ENCODE results near the gene PTPRM. TPM values are rescaled to one million over a fixed set of nuclear protein-coding genes. Genes with fewer than 3 reads are reported as not detected.

The PTPRM gene
- polyA plus RNA-seq, 1 of the 3 experiments (the other 2 are of a cell fraction) = 16.0 TPM

DNA sequence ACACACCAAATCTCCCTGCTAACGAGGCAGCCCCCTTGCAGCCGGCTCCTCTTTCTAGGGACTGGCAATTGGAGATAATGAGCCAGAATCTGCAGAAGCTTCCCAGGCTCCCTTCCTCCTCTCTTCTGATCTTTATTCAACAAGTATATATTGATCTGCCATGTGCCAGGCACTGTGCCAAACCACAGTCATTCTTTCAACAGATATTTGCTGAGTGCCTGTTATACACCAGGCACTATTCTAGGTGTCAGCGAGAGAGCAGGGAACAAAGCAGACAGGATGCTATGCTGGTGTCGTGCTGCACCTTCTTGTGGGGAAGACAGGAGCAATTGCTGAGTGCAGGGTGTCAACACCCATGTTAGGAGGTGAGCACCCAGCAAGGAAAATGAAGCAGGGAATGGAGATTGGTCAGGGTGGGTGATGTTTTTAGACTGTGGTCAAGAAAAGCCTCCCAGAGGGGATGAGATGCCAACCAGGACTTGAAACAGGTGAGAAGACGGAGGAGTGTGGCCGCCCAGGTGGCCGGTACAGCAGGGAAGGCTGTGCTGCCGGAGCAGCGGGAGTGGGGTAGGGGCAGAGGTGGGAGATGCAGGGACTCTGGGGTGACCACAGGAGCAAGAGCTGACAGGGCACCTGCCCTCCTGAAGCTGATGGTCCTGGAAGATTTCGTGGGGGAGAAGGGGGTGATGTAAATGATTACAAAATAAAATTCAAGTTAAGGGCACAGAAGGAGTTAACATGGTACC, 734.5 kb downstream of the PTPRM start:
- no peak for DNase-seq
- Histone ChIP-seq H3K27me3 (ENCODE audit: insufficient read depth) (no peaks in the 10 kb centered on the region), H3K4me1 (ENCODE audit: control insufficient read depth in 1 of 2, insufficient read depth in 2 of 2, low read depth in 1 of 2, low read length in 1 of 2) (peaks cover 0 to 3% of the 10 kb centered on the region in 2 experiments; a peak in 1 of 4 replicates), H3K9ac (no peak overlapping the region), H2AFZ (ENCODE audit: low read depth) (no peak overlapping the region), H3K79me2 (ENCODE audit: insufficient read depth) (no peaks in the 10 kb centered on the region), H3K36me3 (replicated peaks in 1 of 2; ENCODE audit: control insufficient read depth in 1 of 2, insufficient read depth in 2 of 2, low read length in 1 of 2) (no peaks in the 10 kb centered on the region), H3K9me2 (no peaks in the 10 kb centered on the region), H3K27ac (ENCODE audit: low read depth in 2 of 2, low read length in 1 of 2) (no peak overlapping the region), H3K9me3 (no peaks in the 10 kb centered on the region), H4K20me1 (ENCODE audit: insufficient read depth) (no peaks in the 10 kb centered on the region), H3K4me3 (ENCODE audit: low read depth in 2 of 2, low read length in 1 of 2) (no peak overlapping the region), H3K4me2 (no peak overlapping the region), H3F3A (replicated peaks; ENCODE audit: insufficient read depth) (no peaks in the 10 kb centered on the region)
- TF ChIP-seq FOSL2 (IDR thresholded peaks at IDR 0.05; ENCODE audit: borderline replicate concordance, low read depth) = no peak
- TF ChIP-seq, protein P1, sequence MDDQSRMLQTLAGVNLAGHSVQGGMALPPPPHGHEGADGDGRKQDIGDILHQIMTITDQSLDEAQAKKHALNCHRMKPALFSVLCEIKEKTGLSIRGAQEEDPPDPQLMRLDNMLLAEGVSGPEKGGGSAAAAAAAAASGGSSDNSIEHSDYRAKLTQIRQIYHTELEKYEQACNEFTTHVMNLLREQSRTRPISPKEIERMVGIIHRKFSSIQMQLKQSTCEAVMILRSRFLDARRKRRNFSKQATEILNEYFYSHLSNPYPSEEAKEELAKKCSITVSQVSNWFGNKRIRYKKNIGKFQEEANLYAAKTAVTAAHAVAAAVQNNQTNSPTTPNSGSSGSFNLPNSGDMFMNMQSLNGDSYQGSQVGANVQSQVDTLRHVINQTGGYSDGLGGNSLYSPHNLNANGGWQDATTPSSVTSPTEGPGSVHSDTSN (IDR thresholded peaks at IDR 0.05) = no peak
- no peak for TF ChIP-seq JUND (IDR thresholded peaks at IDR 0.05)
- no peak for TF ChIP-seq GATA2 (CRISPR knock-in tag; IDR thresholded peaks at IDR 0.05)
- no peak for TF ChIP-seq NFIC (IDR thresholded peaks at IDR 0.05; ENCODE audit: borderline replicate concordance)
- no peak for TF ChIP-seq POLR2AphosphoS5 (IDR thresholded peaks at IDR 0.05; ENCODE audit: low read depth, low read length)
- TF ChIP-seq, protein P2, sequence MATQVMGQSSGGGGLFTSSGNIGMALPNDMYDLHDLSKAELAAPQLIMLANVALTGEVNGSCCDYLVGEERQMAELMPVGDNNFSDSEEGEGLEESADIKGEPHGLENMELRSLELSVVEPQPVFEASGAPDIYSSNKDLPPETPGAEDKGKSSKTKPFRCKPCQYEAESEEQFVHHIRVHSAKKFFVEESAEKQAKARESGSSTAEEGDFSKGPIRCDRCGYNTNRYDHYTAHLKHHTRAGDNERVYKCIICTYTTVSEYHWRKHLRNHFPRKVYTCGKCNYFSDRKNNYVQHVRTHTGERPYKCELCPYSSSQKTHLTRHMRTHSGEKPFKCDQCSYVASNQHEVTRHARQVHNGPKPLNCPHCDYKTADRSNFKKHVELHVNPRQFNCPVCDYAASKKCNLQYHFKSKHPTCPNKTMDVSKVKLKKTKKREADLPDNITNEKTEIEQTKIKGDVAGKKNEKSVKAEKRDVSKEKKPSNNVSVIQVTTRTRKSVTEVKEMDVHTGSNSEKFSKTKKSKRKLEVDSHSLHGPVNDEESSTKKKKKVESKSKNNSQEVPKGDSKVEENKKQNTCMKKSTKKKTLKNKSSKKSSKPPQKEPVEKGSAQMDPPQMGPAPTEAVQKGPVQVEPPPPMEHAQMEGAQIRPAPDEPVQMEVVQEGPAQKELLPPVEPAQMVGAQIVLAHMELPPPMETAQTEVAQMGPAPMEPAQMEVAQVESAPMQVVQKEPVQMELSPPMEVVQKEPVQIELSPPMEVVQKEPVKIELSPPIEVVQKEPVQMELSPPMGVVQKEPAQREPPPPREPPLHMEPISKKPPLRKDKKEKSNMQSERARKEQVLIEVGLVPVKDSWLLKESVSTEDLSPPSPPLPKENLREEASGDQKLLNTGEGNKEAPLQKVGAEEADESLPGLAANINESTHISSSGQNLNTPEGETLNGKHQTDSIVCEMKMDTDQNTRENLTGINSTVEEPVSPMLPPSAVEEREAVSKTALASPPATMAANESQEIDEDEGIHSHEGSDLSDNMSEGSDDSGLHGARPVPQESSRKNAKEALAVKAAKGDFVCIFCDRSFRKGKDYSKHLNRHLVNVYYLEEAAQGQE (IDR thresholded peaks at IDR 0.05; ENCODE audit: low read depth, low read length) = no peak
- TF ChIP-seq RFX5 (IDR thresholded peaks at IDR 0.05; ENCODE audit: low read length) = no peak
- no peak for TF ChIP-seq RCOR1 (IDR thresholded peaks at IDR 0.05; ENCODE audit: low read length)
- 68% methylated on average over 10 of the region's 10 CpGs for WGBS (ENCODE audit: low lambda C conversion rate)
- ChIA-PET POLR2A (no interaction called here), CTCF (no interaction called here)

DNA sequence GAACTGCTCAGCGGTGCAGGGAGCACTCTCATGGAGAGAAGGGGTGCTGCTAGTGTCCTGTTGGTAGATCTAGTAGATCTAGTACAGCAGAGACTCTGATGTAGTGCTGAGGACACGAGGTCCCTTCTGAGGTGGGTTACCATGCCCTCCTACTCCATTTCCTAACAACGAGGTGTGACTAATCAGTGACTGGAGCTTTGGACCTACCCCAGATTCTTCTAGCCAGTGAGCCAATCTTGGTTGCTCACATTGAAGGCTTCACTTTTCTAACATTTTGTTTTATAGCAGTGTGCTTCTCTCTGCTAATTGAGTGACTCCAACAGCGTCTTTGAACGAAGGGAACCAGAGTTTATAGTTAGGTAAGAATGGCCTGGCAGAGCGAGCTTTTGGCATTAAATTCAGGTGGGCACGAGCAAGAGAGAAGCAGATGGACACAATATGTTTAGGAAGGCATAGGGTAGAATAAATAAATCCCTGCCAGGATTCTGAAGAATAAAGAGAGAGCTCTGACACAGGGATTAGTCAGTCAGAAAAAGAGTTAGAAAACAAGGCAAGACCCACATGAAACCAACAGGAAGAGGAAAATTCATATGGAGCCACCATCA, 736.1 kb downstream of the PTPRM start:
- Histone ChIP-seq H3K9me2 (no peaks in the 10 kb centered on the region), H3F3A (replicated peaks; ENCODE audit: insufficient read depth) (no peaks in the 10 kb centered on the region), H4K20me1 (ENCODE audit: insufficient read depth) (no peaks in the 10 kb centered on the region), H3K4me3 (ENCODE audit: low read depth in 2 of 2, low read length in 1 of 2) (no peak overlapping the region), H3K4me1 (ENCODE audit: control insufficient read depth in 1 of 2, insufficient read depth in 2 of 2, low read depth in 1 of 2, low read length in 1 of 2) (peaks cover 0 to 3% of the 10 kb centered on the region in 2 experiments; a peak in 1 of 4 replicates), H3K27ac (ENCODE audit: low read depth in 2 of 2, low read length in 1 of 2) (no peak overlapping the region), H2AFZ (ENCODE audit: low read depth) (no peak overlapping the region), H3K9ac (no peak overlapping the region), H3K9me3 (no peaks in the 10 kb centered on the region), H3K4me2 (no peak overlapping the region), H3K27me3 (ENCODE audit: insufficient read depth) (no peaks in the 10 kb centered on the region), H3K79me2 (ENCODE audit: insufficient read depth) (no peaks in the 10 kb centered on the region), H3K36me3 (replicated peaks in 1 of 2; ENCODE audit: control insufficient read depth in 1 of 2, insufficient read depth in 2 of 2, low read length in 1 of 2) (no peaks in the 10 kb centered on the region)
- no peak for DNase-seq
- TF ChIP-seq, protein P3, sequence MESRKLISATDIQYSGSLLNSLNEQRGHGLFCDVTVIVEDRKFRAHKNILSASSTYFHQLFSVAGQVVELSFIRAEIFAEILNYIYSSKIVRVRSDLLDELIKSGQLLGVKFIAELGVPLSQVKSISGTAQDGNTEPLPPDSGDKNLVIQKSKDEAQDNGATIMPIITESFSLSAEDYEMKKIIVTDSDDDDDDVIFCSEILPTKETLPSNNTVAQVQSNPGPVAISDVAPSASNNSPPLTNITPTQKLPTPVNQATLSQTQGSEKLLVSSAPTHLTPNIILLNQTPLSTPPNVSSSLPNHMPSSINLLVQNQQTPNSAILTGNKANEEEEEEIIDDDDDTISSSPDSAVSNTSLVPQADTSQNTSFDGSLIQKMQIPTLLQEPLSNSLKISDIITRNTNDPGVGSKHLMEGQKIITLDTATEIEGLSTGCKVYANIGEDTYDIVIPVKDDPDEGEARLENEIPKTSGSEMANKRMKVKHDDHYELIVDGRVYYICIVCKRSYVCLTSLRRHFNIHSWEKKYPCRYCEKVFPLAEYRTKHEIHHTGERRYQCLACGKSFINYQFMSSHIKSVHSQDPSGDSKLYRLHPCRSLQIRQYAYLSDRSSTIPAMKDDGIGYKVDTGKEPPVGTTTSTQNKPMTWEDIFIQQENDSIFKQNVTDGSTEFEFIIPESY (IDR thresholded peaks at IDR 0.05; ENCODE audit: borderline replicate concordance, low read depth) = no peak
- TF ChIP-seq FOXJ3 (CRISPR knock-in tag; IDR thresholded peaks at IDR 0.05) = no peak
- TF ChIP-seq RFX5 (IDR thresholded peaks at IDR 0.05; ENCODE audit: low read length) = no peak
- TF ChIP-seq MEF2A (IDR thresholded peaks at IDR 0.05; ENCODE audit: borderline replicate concordance, low read depth) = no peak
- TF ChIP-seq MXI1 (IDR thresholded peaks at IDR 0.05; ENCODE audit: low read depth, low read length) = no peak
- no peak for TF ChIP-seq POLR2AphosphoS5 (IDR thresholded peaks at IDR 0.05; ENCODE audit: low read depth, low read length)
- TF ChIP-seq SMC3 (IDR thresholded peaks at IDR 0.05; ENCODE audit: low read depth, low read length) = no peak
- TF ChIP-seq TAF1 (IDR thresholded peaks at IDR 0.05; ENCODE audit: borderline replicate concordance, low read depth, low read length) = no peak
- TF ChIP-seq, protein P1 (IDR thresholded peaks at IDR 0.05) = no peak
- TF ChIP-seq, protein P4, sequence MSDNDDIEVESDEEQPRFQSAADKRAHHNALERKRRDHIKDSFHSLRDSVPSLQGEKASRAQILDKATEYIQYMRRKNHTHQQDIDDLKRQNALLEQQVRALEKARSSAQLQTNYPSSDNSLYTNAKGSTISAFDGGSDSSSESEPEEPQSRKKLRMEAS (IDR thresholded peaks at IDR 0.05; ENCODE audit: low read depth) = no peak
- no peak for TF ChIP-seq GABPA (IDR thresholded peaks at IDR 0.05; ENCODE audit: low read depth)
- no peak for TF ChIP-seq GATA2 (CRISPR knock-in tag; IDR thresholded peaks at IDR 0.05)
- TF ChIP-seq JUND (IDR thresholded peaks at IDR 0.05) = no peak
- ChIA-PET CTCF (no interaction called here), POLR2A (no interaction called here)
- WGBS (ENCODE audit: low lambda C conversion rate) = 61% methylated on average over 7 of the region's 7 CpGs
